Activated T-helper 2 cell treated with anti-CD3 and anti-CD28 coated beads, Interferon-gamma antibody, Interleukin-2, Interleukin-4, amounts not matched to agents 10 μg/mL and 5 μg/mL and 100 μg/mL, durations not matched to agents 14 hours and 24 hours and 36 hours (primary cell): ENCODE results near the gene DYNLT2. TPM values are rescaled to one million over a fixed set of nuclear protein-coding genes. Genes with fewer than 3 reads are reported as not detected.

Experiments
- DNase-seq: peaks from one replicate; pipeline ENCODE4 v3.0.0; 2021; ENCODE audit warnings: low spot score
- H3K27ac Mint-ChIP-seq: one replicate; pipeline ENCODE4 v1.8.0; 2021; ENCODE audit warnings: mixed read lengths
- H3K27me3 Mint-ChIP-seq: one replicate; pipeline ENCODE4 v1.8.0; 2021; ENCODE audit warnings: low read depth, mixed read lengths
- H3K36me3 Mint-ChIP-seq: one replicate; pipeline ENCODE4 v1.8.0; 2021; ENCODE audit warnings: low read depth, mixed read lengths
- H3K4me1 Mint-ChIP-seq: one replicate; pipeline ENCODE4 v1.8.0; 2021; ENCODE audit warnings: low read depth, mixed read lengths
- H3K4me3 Mint-ChIP-seq: one replicate; pipeline ENCODE4 v1.8.0; 2021; ENCODE audit warnings: low read depth, mild to moderate bottlenecking, moderate library complexity, mixed read lengths
- H3K9me3 Mint-ChIP-seq: one replicate; pipeline ENCODE4 v1.8.0; 2021; ENCODE audit warnings: mixed read lengths
- intact Hi-C: fragments of 100-400 bp; cut with micrococcal nuclease; formaldehyde crosslinking; loops from one replicate; pipeline ENCODE4 v1.15.1; 2023
- total RNA-seq: library from RNA; stranded (reverse); gene quantifications from 2 replicates; pipeline ENCODE4 v1.2.3, GENCODE V29; 2022

Gene DYNLT2, protein sequence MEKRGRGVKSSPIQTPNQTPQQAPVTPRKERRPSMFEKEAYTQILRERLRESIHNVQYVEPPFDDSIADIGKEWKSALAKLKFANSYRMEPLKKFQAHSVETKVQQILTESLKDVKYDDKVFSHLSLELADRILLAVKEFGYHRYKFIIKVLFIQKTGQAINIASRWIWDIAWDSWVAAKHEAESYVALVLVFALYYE
- total RNA-seq: 1.9 and 2.1 TPM in 2 replicates

DNA sequence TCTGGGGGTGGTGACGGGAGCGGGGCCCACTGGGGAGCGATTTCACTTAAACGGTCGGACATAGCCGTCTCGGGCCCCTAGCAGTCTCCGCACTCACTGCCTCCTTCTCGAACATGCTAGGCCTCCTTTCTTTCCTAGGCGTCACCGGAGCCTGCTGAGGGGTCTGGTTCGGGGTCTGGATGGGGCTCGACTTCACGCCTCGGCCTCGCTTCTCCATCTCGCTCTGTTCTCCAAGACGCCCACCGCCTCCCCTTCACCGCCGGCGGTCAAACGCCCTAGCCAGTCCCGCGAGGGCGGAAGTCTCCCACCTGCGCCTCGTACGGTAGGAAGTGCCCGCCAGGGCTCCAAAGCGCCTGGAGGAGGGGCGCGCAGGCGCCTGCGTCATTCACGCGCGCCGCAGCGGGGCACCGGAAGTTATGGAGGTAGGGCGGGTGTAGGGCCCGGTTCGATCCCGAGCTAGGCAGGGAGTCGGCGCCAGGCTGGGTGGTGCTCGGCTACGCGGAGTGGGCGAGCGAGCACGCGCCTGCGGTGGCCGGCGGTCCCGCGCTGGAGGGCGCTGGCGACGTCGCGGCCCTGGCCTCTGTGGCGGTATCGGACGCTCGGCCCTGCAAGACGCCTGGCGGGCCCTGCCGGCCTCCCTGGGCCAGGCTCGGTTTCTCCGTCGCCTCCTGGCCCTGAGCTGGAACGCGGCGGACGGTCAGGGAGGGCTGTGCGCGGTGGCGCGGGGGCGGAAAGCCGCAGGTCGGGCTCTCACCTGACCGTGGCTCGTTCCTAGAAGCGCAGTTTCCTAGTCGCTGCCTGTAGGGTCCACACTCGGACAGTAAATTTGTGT, at the start of gene DYNLT2, which contains the start of gene ERMARD:
Gene DYNLT2 (minus strand): TSS at position 331 of the 832 bp plus-strand sequence. CDS start 114 bp downstream, at position 217.
Gene ERMARD (plus strand): TSS at position 381 of the 832 bp plus-strand sequence. CDS start 36 bp downstream, at position 417.
- peak within 1 kb of the TSS; percentile 97 for H3K4me3 Mint-ChIP-seq
- H3K36me3 Mint-ChIP-seq: peaks cover 19% of the 10 kb centered on the region
- intact Hi-C loops: loop anchor here (1.0 to 10.0 kb wide), 7 partner anchors 28 to 833 kb away; partner anchors contain the start of genes C6orf120, FAM120B, PDCD2 and TBP
- H3K4me1 Mint-ChIP-seq: peaks cover 22% of the 10 kb centered on the region
- H3K27ac Mint-ChIP-seq: peak within 1 kb of the TSS; percentile 99
- DNase-seq: peak; percentile 93
- peaks cover 1% of the 10 kb centered on the region for H3K9me3 Mint-ChIP-seq
- H3K27me3 Mint-ChIP-seq: peaks cover 2% of the 10 kb centered on the region

DNA sequence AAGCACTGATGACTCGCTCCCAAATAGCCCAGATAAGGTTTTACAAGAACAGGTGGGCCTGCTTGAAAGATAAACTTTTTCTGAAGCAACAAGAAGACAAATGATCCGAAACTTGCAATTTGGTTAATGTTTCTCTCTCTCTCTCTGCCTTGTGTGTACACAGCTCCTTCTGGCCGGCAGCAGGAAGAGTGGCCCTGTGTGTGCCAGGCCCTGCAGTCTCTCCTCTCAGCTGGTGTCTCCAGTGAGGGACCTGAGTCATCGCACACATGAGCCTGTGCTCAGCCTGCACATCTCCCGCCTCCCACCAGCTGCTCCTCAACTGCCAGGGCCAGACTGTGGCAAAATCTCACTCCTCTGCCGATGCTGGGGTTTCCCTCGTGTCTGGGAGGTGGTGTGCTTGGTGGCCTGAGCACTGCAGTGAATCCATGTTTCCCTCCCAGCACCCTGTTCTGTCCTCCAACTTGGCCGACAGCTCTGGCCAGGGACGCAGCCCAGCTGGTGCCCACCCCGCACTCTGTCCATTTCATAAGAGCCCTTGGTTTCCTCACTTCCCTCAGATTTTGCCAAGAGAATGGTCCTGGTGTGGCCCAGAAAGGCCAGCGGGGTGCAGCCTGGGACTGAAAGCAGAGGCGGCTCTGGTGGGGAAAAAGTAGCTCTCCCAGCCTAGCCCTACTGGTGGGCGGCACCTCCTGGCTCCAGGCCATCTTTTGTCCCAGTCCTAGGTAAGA, 49.5 kb upstream of the DYNLT2 start:
- Mint-ChIP-seq H3K27me3 (peaks cover 56% of the 10 kb centered on the region), H3K4me3 (no peak overlapping the region), H3K4me1 (peaks cover 31% of the 10 kb centered on the region), H3K9me3 (no peaks in the 10 kb centered on the region), H3K36me3 (no peaks in the 10 kb centered on the region), H3K27ac (no peak overlapping the region)
- intact Hi-C loops: loop anchor here (10.0 kb wide), 1 partner anchor 284 kb away; no protein-coding TSS in a partner anchor
- DNase-seq: no peak

DNA sequence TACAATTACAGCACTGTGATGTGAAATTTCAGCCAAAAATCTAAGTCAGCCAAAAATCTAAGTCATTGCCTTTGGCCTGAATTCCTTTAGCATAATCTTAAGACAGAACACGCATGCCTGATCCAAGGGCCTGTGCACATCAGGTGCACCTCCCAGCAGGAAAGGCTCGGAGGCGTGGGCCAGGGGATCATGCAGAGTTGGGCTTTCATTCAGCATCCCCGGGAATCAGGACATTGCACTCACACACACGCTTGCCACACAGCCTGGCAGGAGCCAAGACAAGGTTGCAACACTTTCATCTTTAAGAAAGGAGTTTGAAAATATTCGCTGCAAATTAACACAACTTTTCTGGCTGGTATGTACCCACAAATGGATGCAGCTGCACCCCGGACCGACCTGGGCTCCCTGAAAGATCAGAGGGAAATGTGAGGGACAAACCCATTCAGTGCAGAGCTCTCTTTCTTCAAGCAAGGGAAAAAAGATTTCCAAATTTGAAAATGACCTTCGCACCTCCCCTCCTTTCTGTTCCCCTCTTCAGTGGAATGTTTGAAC, 48.8 kb upstream of the DYNLT2 start:
- DNase-seq: no peak
- Mint-ChIP-seq H3K27ac (no peak overlapping the region), H3K36me3 (no peaks in the 10 kb centered on the region), H3K27me3 (peaks cover 51% of the 10 kb centered on the region), H3K4me1 (peaks cover 25% of the 10 kb centered on the region), H3K9me3 (no peaks in the 10 kb centered on the region), H3K4me3 (no peak overlapping the region)
- intact Hi-C loops: loop anchor here (10.0 kb wide), 1 partner anchor 285 kb away; no protein-coding TSS in a partner anchor

DNA sequence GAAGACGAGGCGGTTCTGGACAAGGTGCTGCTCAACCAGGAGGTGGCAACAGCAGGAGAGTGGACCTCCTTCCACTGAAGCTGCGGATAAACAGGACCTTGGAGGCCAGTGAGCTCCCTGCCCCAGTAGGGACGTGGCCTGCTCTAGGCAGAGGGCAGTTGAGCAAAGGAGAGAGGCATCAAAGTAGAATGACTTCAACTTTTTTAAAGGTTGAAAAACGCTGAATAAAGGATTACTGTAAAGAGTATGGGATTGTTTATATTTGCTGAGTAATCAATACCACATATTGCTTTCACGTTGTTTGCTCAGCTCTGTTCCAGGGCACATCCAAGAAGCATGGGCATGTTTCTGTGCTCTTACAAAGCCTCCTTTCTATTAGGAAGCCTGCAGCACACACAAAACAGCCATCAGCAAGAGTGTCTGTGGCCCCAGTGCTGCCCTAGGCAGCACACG, 48.1 kb upstream of the DYNLT2 start:
- H3K4me1 Mint-ChIP-seq: peaks cover 20% of the 10 kb centered on the region
- no peaks in the 10 kb centered on the region for H3K9me3 Mint-ChIP-seq
- DNase-seq: no peak
- no peak overlapping the region for H3K27ac Mint-ChIP-seq
- no peaks in the 10 kb centered on the region for H3K36me3 Mint-ChIP-seq
- H3K4me3 Mint-ChIP-seq: no peak overlapping the region
- intact Hi-C loops: no loop called here
- H3K27me3 Mint-ChIP-seq: peaks cover 46% of the 10 kb centered on the region

DNA sequence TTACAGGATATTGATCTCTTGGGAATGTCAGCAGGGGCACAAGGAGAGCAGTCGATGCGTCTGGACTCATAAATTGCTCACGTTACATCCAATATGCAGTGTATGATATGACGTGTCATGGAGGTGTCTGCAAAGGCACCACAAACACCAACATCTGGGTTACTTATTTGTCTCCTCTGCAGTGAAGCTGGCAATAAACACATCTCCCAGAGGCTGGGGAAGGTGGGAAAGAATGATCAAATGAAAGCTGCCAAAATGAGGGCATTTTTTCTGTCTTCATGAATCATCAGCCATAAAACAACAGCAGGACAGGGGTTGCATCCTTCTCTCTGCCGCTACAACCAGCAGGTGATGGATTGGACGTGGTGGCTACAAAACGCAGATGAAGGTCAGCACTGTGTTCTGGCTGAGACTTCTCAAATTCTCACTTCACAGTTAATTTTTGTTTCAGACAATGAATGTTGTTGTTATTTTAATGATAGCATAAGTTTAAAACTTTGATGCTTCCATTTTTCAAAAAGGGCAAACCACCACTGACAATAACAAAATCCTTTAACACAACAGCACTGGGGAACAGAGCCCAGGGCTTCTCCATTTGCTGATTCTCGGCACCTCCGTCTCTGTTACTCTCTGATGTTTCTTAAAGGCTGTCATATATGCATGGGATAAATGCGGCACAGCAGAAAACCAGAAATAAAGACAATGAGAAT, 47.5 kb upstream of the DYNLT2 start:
- Mint-ChIP-seq H3K9me3 (no peaks in the 10 kb centered on the region), H3K4me1 (peaks cover 14% of the 10 kb centered on the region), H3K27ac (no peak overlapping the region), H3K4me3 (no peak overlapping the region), H3K27me3 (peaks cover 40% of the 10 kb centered on the region), H3K36me3 (no peaks in the 10 kb centered on the region)
- no peak for DNase-seq
- intact Hi-C loops: no loop called here

DNA sequence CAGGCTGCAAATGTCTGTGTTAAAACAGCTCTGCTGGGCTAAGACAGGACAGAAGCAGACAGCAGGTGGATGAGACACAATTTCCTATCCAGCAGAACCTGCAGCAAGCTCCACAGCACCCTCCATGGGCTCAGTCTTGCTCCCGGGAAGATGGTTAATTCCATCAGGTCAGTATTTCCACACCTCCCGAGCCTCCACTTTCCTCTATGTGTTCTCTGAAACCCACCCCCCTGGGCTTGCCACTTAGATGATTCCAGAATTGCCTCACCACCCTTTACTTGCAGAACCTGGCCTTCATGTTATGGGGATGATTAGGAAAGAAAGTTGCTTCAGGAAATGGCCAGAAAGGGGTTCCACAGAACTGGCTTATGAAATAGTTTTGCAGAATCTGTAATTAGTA, 43.8 kb upstream of the DYNLT2 start:
- DNase-seq: no peak
- H3K27ac Mint-ChIP-seq: no peak overlapping the region
- intact Hi-C loops: no loop called here
- H3K4me3 Mint-ChIP-seq: no peak overlapping the region
- H3K27me3 Mint-ChIP-seq: peaks cover 46% of the 10 kb centered on the region
- H3K36me3 Mint-ChIP-seq: no peaks in the 10 kb centered on the region
- H3K4me1 Mint-ChIP-seq: peaks cover 7% of the 10 kb centered on the region
- H3K9me3 Mint-ChIP-seq: no peaks in the 10 kb centered on the region

DNA sequence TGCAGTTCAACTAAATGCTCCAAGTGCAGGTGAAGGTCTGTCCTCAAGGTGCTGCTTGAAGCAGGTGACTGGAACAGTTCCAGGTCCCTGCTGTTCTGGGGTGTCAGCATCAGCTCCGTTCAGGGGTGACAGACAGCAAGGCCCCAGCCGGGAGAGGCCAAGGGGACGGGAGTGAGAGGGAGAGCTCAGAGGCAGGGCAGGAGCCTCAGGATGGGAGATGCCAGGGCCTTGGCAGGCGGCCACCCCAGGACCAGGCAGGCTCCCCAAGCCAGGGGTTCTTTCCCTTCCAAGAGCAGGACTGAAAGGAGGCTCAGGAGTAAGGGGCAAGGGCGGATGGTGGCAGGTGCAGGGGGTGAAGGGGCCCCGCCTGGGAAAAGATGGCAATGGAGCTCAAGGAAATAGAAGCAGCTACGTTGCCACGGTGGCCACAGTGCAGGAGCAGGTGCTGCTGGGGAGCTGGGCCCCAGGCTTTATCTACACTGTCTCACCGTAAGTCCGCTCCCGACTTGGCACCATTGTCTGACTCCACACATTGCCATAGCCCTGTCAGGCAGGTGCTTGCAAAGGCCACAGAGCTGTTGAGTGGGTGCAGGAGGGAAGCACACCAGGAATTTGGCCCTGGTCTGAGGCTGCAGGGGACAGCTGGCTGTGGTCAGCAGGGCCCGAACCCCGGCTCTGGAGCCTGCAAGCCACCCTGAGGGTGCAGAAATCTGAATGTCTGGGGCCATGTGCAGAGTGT, 43.1 kb upstream of the DYNLT2 start:
- Mint-ChIP-seq H3K9me3 (no peaks in the 10 kb centered on the region), H3K36me3 (no peaks in the 10 kb centered on the region), H3K27ac (no peak overlapping the region), H3K4me1 (peaks cover 14% of the 10 kb centered on the region), H3K27me3 (peaks cover 44% of the 10 kb centered on the region), H3K4me3 (no peak overlapping the region)
- intact Hi-C loops: no loop called here
- no peak for DNase-seq

DNA sequence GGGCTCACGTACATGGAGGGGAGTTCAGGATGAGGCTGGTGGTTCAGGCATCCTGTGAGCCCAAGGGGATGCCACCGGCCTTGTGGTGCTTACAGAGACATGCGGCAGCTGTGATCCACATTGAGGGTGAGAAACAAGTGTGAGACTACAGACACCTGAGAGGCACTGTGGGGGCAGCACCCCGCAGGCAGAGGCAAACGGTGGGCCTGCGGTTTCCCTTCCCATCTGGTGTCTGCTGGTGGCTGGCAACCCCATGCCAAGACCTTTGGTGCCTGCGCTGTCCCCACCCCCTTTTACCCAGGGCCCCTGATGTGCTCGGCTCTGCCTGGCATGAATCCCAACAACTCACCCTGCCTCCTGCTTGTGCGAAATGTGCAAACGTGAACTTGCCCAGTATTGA, 42.0 kb upstream of the DYNLT2 start:
- DNase-seq: no peak
- H3K27me3 Mint-ChIP-seq: peaks cover 36% of the 10 kb centered on the region
- no peak overlapping the region for H3K27ac Mint-ChIP-seq
- no peaks in the 10 kb centered on the region for H3K36me3 Mint-ChIP-seq
- no peak overlapping the region for H3K4me3 Mint-ChIP-seq
- peaks cover 14% of the 10 kb centered on the region for H3K4me1 Mint-ChIP-seq
- intact Hi-C loops: no loop called here
- no peaks in the 10 kb centered on the region for H3K9me3 Mint-ChIP-seq

DNA sequence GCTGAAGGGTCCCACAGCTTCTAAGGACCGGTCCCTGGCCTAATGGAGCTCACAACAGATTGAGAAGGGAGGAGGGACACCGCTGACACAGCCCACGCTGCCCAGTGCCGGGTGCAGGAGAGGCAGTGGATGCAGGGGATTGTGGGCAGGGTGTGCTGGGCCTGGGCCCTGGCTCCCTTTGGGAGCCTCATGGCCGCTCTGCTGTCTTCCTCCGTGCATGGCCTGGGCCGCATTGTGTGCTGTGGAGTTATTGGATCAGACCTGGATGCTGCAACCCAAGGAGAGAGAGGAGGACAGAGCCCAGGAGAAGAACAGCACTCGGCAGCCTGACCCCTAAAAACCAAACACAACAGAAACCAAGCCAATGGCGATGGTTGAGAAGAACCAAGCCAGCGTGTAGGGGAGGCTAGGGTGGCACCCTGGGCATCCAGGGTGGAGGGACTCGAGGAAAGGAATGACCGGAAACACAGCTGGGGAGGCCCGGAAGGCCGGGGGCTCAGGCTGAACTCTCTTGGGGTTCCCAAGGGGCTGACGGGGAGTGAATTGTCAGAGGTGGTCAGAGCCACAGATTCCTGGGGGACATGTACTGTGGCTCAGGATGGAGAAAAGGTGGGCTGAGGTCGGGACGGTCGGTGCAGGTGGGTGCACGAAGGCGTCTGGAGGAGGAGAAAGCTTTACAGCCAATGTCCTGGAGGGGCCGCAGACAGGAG, 41.1 kb upstream of the DYNLT2 start:
- Mint-ChIP-seq H3K36me3 (no peaks in the 10 kb centered on the region), H3K27me3 (peaks cover 28% of the 10 kb centered on the region), H3K4me1 (peaks cover 14% of the 10 kb centered on the region), H3K4me3 (no peak overlapping the region), H3K9me3 (no peaks in the 10 kb centered on the region), H3K27ac (no peak overlapping the region)
- DNase-seq: peak; percentile 3
- intact Hi-C loops: no loop called here

DNA sequence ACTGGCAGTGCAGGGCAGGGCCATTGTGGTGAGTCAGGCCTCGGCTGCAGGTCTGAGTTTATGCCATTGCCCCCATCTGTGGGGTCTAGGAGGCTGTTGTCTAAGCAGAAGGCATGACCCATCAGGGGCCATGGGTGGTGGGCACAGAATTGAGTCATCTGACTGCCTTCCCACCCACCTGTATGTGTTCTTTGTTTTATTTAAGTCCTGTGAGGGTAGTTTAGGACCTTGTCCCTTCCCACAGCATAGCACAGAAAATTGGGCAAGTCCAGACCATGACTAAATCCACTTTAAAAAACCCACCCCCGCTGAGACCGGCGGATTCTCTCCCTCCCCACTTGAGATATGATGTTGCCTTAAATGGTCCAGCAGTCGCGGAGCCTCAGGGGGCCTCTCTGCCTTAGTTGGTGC, 40.4 kb upstream of the DYNLT2 start:
- Mint-ChIP-seq H3K4me3 (no peak overlapping the region), H3K4me1 (peaks cover 14% of the 10 kb centered on the region), H3K9me3 (no peaks in the 10 kb centered on the region), H3K36me3 (no peaks in the 10 kb centered on the region), H3K27ac (no peak overlapping the region), H3K27me3 (peaks cover 24% of the 10 kb centered on the region)
- no peak for DNase-seq
- intact Hi-C loops: loop anchor here (2.0 kb wide), 1 partner anchor 501 kb away; no protein-coding TSS in a partner anchor
